HepG2 (cell line): ENCODE measurements around the gene MLX. TPM values are rescaled to one million over a fixed set of nuclear protein-coding genes. Genes with fewer than 3 reads are reported as not detected.

Experiments used
- ATAC-seq: fragments of 200-7000 bp; cut with Tn5 transposase; 3 replicates; pipeline ENCODE4 v1.9.1; 2020; ENCODE audit warnings: mild to moderate bottlenecking, moderate library complexity
- BruUV-seq: library from RNA; stranded (reverse); fragments of 400-500 nt; replicated peaks from 2 replicates; lab custom pipeline; 2021; lab: Mats Ljungman, UMichigan
- CTCF ChIA-PET: fragments of 300-600 bp; formaldehyde crosslinking; extraction: SDS; loops from one replicate; lab custom pipeline; 2021; ENCODE audit warnings: low total read pairs, inconsistent platforms, low intra/inter-chr PET ratio; lab: Yijun Ruan, JAX
- POLR2A ChIA-PET: fragments of 350-600 bp; sonication (Branson Sonifier 250); formaldehyde crosslinking; loops from one replicate; lab custom pipeline; 2020; ENCODE audit warnings: antibody characterized with exemption, inconsistent platforms; lab: Yijun Ruan, JAX
- DNase-seq: peaks from one replicate; pipeline ENCODE4 v3.0.0-alpha.2; 2015; ENCODE audit warnings: low spot score
- FAIRE-seq: peaks from 3 replicates; lab custom pipeline; 2011; peaks lifted over from hg19 to GRCh38; lab: Jason Lieb, UNC
- H2AFZ ChIP-seq: one replicate; pipeline ENCODE4 v1.6.1; 2011; ENCODE audit warnings: low read length, inconsistent platforms
- H3K27ac ChIP-seq: fragments of 300-600 bp; 3 replicates; pipeline ENCODE4 v1.8.0; 2011; ENCODE audit warnings: mixed run types, mild to moderate bottlenecking, mixed read lengths, low read length, inconsistent platforms; ENCODE audit not compliant: insufficient read depth; ENCODE audit errors: extremely low read length
- H3K27me3 ChIP-seq, 2 experiments: fragments of 200-600 bp in 1 of 2; 2 replicates in 1 of 2; 3 replicates in 1 of 2; pipeline versions ENCODE4 v1.6.0 to v1.8.0; 2011; ENCODE audit warnings: low read length in 2 of 2, mild to moderate bottlenecking in 2 of 2, moderate library complexity in 2 of 2, inconsistent platforms in 1 of 2; ENCODE audit not compliant: insufficient read depth in 2 of 2, control insufficient read depth in 1 of 2
- H3K36me3 ChIP-seq, 2 experiments: fragments of 200-600 bp in 1 of 2; replicated peaks in 1 of 2; 2 replicates in 1 of 2; 3 replicates in 1 of 2; pipeline versions ENCODE4 v1.5.1 to v1.8.0; 2011; ENCODE audit warnings: low read length in 2 of 2, inconsistent platforms in 1 of 2; ENCODE audit not compliant: insufficient read depth in 2 of 2, control insufficient read depth in 1 of 2
- H3K4me1 ChIP-seq: 2 replicates; pipeline ENCODE4 v1.5.1; 2012; ENCODE audit warnings: low read length, inconsistent platforms; ENCODE audit not compliant: insufficient read depth
- H3K4me2 ChIP-seq: 2 replicates; pipeline ENCODE4 v1.6.0; 2011; ENCODE audit warnings: low read depth, low read length, inconsistent platforms
- H3K4me3 ChIP-seq, 3 experiments: fragments of 200-600 bp in 1 of 3; sonication (generic), shearing (Covaris generic) in 1 of 3; replicated peaks in 1 of 3; 2 replicates each; pipeline ENCODE4 v1.5.1; 2011 to 2016; ENCODE audit warnings: low read length in 3 of 3, inconsistent platforms in 2 of 3, low read depth in 2 of 3, mild to moderate bottlenecking in 2 of 3, control low read depth in 1 of 3, mixed read lengths in 1 of 3; ENCODE audit not compliant: insufficient read depth in 1 of 3
- H3K79me2 ChIP-seq: one replicate; pipeline ENCODE4 v1.6.1; 2011; ENCODE audit warnings: low read length, inconsistent platforms; ENCODE audit not compliant: insufficient read depth
- H3K9ac ChIP-seq: 2 replicates; pipeline ENCODE4 v1.6.0; 2011; ENCODE audit warnings: mild to moderate bottlenecking, low read depth, low read length, inconsistent platforms; ENCODE audit not compliant: insufficient read depth
- H3K9me3 ChIP-seq: 2 replicates; pipeline ENCODE4 v1.5.1; 2012; ENCODE audit warnings: mild to moderate bottlenecking, low read length
- H4K20me1 ChIP-seq: 2 replicates; pipeline ENCODE4 v1.6.0; 2011; ENCODE audit warnings: inconsistent platforms, mild to moderate bottlenecking, low read length, moderate library complexity; ENCODE audit not compliant: insufficient read depth
- ATF6 ChIP-seq: sonication (generic); formaldehyde crosslinking; conservative IDR thresholded peaks from 2 replicates; pipeline ENCODE4 v1.4.0; 2020; ENCODE audit warnings: missing genetic modification reagents
- BORCS8-MEF2B ChIP-seq: sonication (generic); formaldehyde crosslinking; IDR thresholded peaks from 2 replicates; pipeline ENCODE4 v1.8.0; 2022; ENCODE audit warnings: mild to moderate bottlenecking, missing genetic modification reagents
- MTF2 ChIP-seq: sonication (generic); formaldehyde crosslinking; IDR thresholded peaks from 2 replicates; pipeline ENCODE4 v1.5.0; 2020; ENCODE audit warnings: missing genetic modification reagents, borderline replicate concordance
- NR2F1 ChIP-seq, 2 experiments: fragments of 450-650 bp in 1 of 2; formaldehyde crosslinking in 1 of 2; IDR thresholded peaks; 2 replicates each; pipeline versions ENCODE4 v1.5.0 to v1.6.1; 2016 to 2020; ENCODE audit warnings: mild to moderate bottlenecking in 1 of 2, missing compliant biosample characterization in 1 of 2, missing genetic modification reagents in 1 of 2, moderate library complexity in 1 of 2
- PCBP1 ChIP-seq: fragments of 200-400 bp; formaldehyde crosslinking; IDR thresholded peaks from 2 replicates; pipeline ENCODE4 v1.6.1; 2017; ENCODE audit warnings: mild to moderate bottlenecking, low read depth, low read length, borderline replicate concordance
- RARA ChIP-seq: IDR thresholded peaks from 2 replicates; pipeline ENCODE4 v1.6.1; 2016; ENCODE audit warnings: missing genetic modification reagents, missing compliant biosample characterization
- RFX1 ChIP-seq: fragments of 450-650 bp; IDR thresholded peaks from 2 replicates; pipeline ENCODE4 v1.6.1; 2017
- TAF1 ChIP-seq: sonication (generic); formaldehyde crosslinking; IDR thresholded peaks from 2 replicates; pipeline ENCODE4 v1.4.0; 2020; ENCODE audit warnings: missing genetic modification reagents
- TARDBP ChIP-seq: sonication (generic); formaldehyde crosslinking; IDR thresholded peaks from 2 replicates; pipeline ENCODE4 v1.8.0; 2022; ENCODE audit warnings: mild to moderate bottlenecking, missing genetic modification reagents
- YEATS2 ChIP-seq: sonication (generic); formaldehyde crosslinking; IDR thresholded peaks from 2 replicates; pipeline ENCODE4 v1.4.0; 2020; ENCODE audit warnings: missing genetic modification reagents, borderline replicate concordance
- whole genome bisulfite sequencing: methylation state at CpG from one replicate; pipeline ENCODE4 v1.1.6; 2017; ENCODE audit warnings: low lambda C conversion rate; 5-methylcytosine and 5-hydroxymethylcytosine counted together
- in situ Hi-C: cut with HindIII; loops from 2 replicates; pipeline ENCODE4 v1.10.0; 2017; ENCODE audit warnings: low pct_unique_long_range_greater_than_20kb; ENCODE audit not compliant: extremely low pct_ligation_motif_present
- intact Hi-C: fragments of 100-400 bp; cut with micrococcal nuclease; formaldehyde crosslinking; loops from one replicate; pipeline ENCODE4 v1.10.0; 2022; ENCODE audit not compliant: unreplicated experiment
- polyA plus RNA-seq, 8 experiments: library from polyadenylated mRNA; depleted of rRNA in 3 of 8; stranded (reverse) in 7 of 8; unstranded in 1 of 8; fragments of >200 nt; fragmentation: Illumina TruSeq in 4 of 8; extraction: Trizol in 4 of 8; gene quantifications; 2 replicates each; pipeline versions ENCODE4 v1.2.1 to v1.2.3, GENCODE V29; 2011 to 2016; ENCODE audit warnings: low read depth in 4 of 8, missing spikeins in 1 of 8, mixed read lengths in 1 of 8; ENCODE audit not compliant: insufficient read depth in 1 of 8
- total RNA-seq, 5 experiments: library from RNA; depleted of rRNA; stranded (reverse); fragments of >200 nt; fragmentation: Illumina TruSeq; extraction: Trizol; gene quantifications; 2 replicates each; pipeline ENCODE4 v1.2.3, GENCODE V29; 2016; ENCODE audit warnings: low read depth in 1 of 5
- TF ChIP-seq, protein P1 (sequence below): sonication (generic); formaldehyde crosslinking; IDR thresholded peaks from 2 replicates; pipeline ENCODE4 v1.5.1; 2020; ENCODE audit warnings: mild to moderate bottlenecking, missing genetic modification reagents, borderline replicate concordance
- TF ChIP-seq, protein P2 (sequence below): sonication (generic); formaldehyde crosslinking; conservative IDR thresholded peaks from 2 replicates; pipeline ENCODE4 v1.4.0; 2020; ENCODE audit warnings: mild to moderate bottlenecking, missing genetic modification reagents, moderate library complexity
- TF ChIP-seq, protein P3 (sequence below): IDR thresholded peaks from 2 replicates; pipeline ENCODE4 v1.6.1; 2016; ENCODE audit warnings: control low read depth
- TF ChIP-seq, protein P4 (sequence below): sonication (generic); formaldehyde crosslinking; conservative IDR thresholded peaks from 2 replicates; pipeline ENCODE4 v1.4.0; 2020; ENCODE audit warnings: missing genetic modification reagents

Gene MLX
- total and polyA plus RNA-seq, 2 of the 13 experiments (the other 11 are each of a cell fraction or from before 2014, with no cell fraction given) = 38.9 to 74.4 TPM

DNA sequence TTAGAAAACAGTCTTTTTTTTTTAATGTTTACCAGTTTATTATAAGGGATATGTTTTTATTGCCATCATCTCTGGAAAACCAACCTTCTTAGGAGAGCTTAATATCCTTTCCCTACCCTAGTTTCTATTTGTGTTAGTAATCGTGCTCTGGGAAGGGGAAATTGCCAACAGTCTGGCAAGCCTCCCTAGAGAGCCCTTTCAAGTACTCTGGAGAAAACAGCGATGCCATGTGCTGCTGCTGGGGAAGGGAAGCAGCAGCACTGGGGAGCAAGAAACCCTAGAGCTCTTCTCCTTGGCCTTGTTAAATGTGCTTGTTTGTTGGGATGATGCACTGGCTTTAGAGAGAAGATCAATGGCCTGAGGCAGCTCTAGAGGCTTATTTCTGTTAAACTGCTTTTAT is 32.0 kb downstream of the MLX start:
- in situ Hi-C loops = no loop called here
- H3K4me1 ChIP-seq = no peaks in the 10 kb centered on the region
- H3K9ac ChIP-seq = no peak overlapping the region
- no peak for DNase-seq
- peaks cover 41% of the 10 kb centered on the region for H3K79me2 ChIP-seq
- intact Hi-C loops = no loop called here
- H3K4me2 ChIP-seq = no peak overlapping the region
- ATAC-seq = no peak
- H4K20me1 ChIP-seq = peaks cover 6% of the 10 kb centered on the region; the same call in 1 of the 2 replicates
- BruUV-seq = TSS peak; percentile 28
- POLR2A ChIA-PET = interaction anchor here (1.3 to 2.1 kb wide), 2 partner anchors 11 to 21 kb away, joined by 3 to 9 read pairs; partner anchors contain the start of genes RETREG3 and TUBG1
- no peak overlapping the region for H3K27ac ChIP-seq
- H3K9me3 ChIP-seq = no peaks in the 10 kb centered on the region
- no peaks in the 10 kb centered on the region for H3K27me3 ChIP-seq
- no peak overlapping the region for H2AFZ ChIP-seq
- WGBS = 94% methylated on average over 2 of the region's 2 CpGs
- no peak for FAIRE-seq
- peaks cover 8 to 19% of the 10 kb centered on the region in 2 experiments; a peak in 3 of 5 replicates for H3K36me3 ChIP-seq
- CTCF ChIA-PET = no interaction called here
- no peak overlapping the region for H3K4me3 ChIP-seq
- TF ChIP-seq BORCS8-MEF2B (no peak), ATF6 (CRISPR knock-in tag) (no peak), TAF1 (CRISPR knock-in tag) (no peak), NR2F1 (CRISPR knock-in tag; IDR thresholded peaks at IDR 0.05) (no peak), RFX1 (no peak), MTF2 (CRISPR knock-in tag) (no peak), PCBP1 (no peak), RARA (no peak), TARDBP (CRISPR knock-in tag) (no peak), YEATS2 (no peak)
- TF ChIP-seq, protein P1, sequence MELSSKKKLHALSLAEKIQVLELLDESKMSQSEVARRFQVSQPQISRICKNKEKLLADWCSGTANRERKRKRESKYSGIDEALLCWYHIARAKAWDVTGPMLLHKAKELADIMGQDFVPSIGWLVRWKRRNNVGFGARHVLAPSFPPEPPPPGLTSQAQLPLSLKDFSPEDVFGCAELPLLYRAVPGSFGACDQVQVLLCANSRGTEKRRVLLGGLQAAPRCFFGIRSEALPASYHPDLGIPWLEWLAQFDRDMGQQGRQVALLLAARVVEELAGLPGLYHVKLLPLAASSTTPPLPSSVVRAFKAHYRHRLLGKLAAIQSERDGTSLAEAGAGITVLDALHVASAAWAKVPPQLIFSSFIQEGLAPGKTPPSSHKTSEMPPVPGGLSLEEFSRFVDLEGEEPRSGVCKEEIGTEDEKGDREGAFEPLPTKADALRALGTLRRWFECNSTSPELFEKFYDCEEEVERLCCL (CRISPR knock-in tag) = no peak
- TF ChIP-seq, protein P2, sequence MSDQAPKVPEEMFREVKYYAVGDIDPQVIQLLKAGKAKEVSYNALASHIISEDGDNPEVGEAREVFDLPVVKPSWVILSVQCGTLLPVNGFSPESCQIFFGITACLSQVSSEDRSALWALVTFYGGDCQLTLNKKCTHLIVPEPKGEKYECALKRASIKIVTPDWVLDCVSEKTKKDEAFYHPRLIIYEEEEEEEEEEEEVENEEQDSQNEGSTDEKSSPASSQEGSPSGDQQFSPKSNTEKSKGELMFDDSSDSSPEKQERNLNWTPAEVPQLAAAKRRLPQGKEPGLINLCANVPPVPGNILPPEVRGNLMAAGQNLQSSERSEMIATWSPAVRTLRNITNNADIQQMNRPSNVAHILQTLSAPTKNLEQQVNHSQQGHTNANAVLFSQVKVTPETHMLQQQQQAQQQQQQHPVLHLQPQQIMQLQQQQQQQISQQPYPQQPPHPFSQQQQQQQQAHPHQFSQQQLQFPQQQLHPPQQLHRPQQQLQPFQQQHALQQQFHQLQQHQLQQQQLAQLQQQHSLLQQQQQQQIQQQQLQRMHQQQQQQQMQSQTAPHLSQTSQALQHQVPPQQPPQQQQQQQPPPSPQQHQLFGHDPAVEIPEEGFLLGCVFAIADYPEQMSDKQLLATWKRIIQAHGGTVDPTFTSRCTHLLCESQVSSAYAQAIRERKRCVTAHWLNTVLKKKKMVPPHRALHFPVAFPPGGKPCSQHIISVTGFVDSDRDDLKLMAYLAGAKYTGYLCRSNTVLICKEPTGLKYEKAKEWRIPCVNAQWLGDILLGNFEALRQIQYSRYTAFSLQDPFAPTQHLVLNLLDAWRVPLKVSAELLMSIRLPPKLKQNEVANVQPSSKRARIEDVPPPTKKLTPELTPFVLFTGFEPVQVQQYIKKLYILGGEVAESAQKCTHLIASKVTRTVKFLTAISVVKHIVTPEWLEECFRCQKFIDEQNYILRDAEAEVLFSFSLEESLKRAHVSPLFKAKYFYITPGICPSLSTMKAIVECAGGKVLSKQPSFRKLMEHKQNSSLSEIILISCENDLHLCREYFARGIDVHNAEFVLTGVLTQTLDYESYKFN (CRISPR knock-in tag) = no peak
- TF ChIP-seq, protein P3, sequence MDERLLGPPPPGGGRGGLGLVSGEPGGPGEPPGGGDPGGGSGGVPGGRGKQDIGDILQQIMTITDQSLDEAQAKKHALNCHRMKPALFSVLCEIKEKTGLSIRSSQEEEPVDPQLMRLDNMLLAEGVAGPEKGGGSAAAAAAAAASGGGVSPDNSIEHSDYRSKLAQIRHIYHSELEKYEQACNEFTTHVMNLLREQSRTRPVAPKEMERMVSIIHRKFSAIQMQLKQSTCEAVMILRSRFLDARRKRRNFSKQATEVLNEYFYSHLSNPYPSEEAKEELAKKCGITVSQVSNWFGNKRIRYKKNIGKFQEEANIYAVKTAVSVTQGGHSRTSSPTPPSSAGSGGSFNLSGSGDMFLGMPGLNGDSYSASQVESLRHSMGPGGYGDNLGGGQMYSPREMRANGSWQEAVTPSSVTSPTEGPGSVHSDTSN (CRISPR knock-in tag) = no peak
- TF ChIP-seq, protein P4, sequence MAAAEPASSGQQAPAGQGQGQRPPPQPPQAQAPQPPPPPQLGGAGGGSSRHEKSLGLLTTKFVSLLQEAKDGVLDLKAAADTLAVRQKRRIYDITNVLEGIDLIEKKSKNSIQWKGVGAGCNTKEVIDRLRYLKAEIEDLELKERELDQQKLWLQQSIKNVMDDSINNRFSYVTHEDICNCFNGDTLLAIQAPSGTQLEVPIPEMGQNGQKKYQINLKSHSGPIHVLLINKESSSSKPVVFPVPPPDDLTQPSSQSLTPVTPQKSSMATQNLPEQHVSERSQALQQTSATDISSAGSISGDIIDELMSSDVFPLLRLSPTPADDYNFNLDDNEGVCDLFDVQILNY = no peak
